ENCODE data around the gene HSPA2.

- TF ChIP-seq POLR2A (IDR thresholded peaks at IDR 0.05), result no peak
- no peak for TF ChIP-seq CTCF (IDR thresholded peaks at IDR 0.05)
Observed at GRCh38 chr14:64554556-64554955, 14.0 kb downstream of the HSPA2 start.

All from prostate gland (tissue), 2 donors.